Vagina (tissue), 2 donors: Measurements from ENCODE around the gene EPHA3. TPM values are rescaled to one million over a fixed set of nuclear protein-coding genes. Genes with fewer than 3 reads are reported as not detected.

ENCODE experiments used
- DNase-seq, 2 donors: peaks; one replicate each; pipeline ENCODE4 v3.0.0-alpha.2; 2017; ENCODE audit errors: extremely low spot score in 2 of 2
- H3K27ac ChIP-seq: fragments of 200-600 bp; sonication (generic); one replicate; pipeline ENCODE4 v1.5.1; 2019
- H3K27me3 ChIP-seq: fragments of 200-600 bp; sonication (generic); one replicate; pipeline ENCODE4 v1.5.1; 2019
- H3K36me3 ChIP-seq, 2 donors: fragments of 200-600 bp; sonication (generic); one replicate each; pipeline ENCODE4 v1.5.1; 2017 to 2019
- H3K4me1 ChIP-seq: fragments of 200-600 bp; sonication (generic); one replicate; pipeline ENCODE4 v1.5.1; 2019
- H3K4me3 ChIP-seq, 2 donors: fragments of 200-600 bp; sonication (generic); 1 replicate in 1 of 2; 2 replicates in 1 of 2; pipeline ENCODE4 v1.5.1; 2016 to 2019
- H3K9me3 ChIP-seq: fragments of 200-600 bp; sonication (generic); one replicate; pipeline ENCODE4 v1.5.1; 2019
- CTCF ChIP-seq, 3 experiments: fragments of 450-650 bp in 2 of 3; fragments of 200-600 bp in 1 of 3; sonication (generic) in 1 of 3; IDR thresholded peaks; one replicate each; pipeline ENCODE4 v1.5.1; 2017 to 2019; ENCODE audit warnings: antibody characterized with exemption in 3 of 3, mild to moderate bottlenecking in 2 of 3, moderate library complexity in 2 of 3
- POLR2A ChIP-seq, 2 donors: fragments of 450-650 bp; IDR thresholded peaks; one replicate each; pipeline ENCODE4 v1.6.1; 2017; ENCODE audit warnings: antibody characterized with exemption in 2 of 2, mild to moderate bottlenecking in 2 of 2, moderate library complexity in 2 of 2
- POLR2AphosphoS5 ChIP-seq, 2 donors: sonication (generic); formaldehyde crosslinking; IDR thresholded peaks; one replicate each; pipeline ENCODE4 v1.9.0; 2017; ENCODE audit warnings: antibody characterized with exemption in 2 of 2, mild to moderate bottlenecking in 2 of 2, low read depth in 1 of 2; ENCODE audit not compliant: insufficient read depth in 1 of 2
- intact Hi-C: fragments of 100-400 bp; cut with DNase I; formaldehyde crosslinking; loops from one replicate; pipeline ENCODE4 v1.15.1; 2023
- total RNA-seq: library from RNA; depleted of rRNA; stranded (reverse); fragments of >200 nt; gene quantifications from one replicate; pipeline ENCODE4 v1.2.3, GENCODE V29; 2016

Gene EPHA3
- total RNA-seq, 1 donor from 2014 or later: 24.1 TPM

DNA sequence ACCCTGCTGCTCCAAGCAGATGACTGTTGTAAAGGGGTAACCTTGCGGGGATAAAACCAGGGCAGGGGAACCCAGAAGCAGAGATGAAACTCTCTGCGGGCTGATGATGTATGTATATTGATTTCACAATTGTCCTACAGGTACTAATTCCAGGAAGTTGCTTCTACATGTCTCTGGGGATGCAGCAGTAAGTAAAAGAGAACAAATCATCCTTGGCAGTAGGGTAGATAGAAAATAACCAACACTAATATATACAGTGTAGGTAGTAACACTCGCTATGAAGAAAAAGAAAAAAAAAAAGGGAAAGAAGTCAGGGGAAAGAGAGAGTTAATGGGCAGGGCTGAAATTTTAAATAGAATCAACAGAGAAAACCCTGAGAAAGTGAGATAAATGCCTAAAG, 50.2 kb downstream of the EPHA3 start:
- Histone ChIP-seq H3K27ac (no peak overlapping the region), H3K36me3 (no peaks in the 10 kb centered on the region), H3K9me3 (no peaks in the 10 kb centered on the region), H3K4me1 (no peaks in the 10 kb centered on the region), H3K4me3 (no peak overlapping the region), H3K27me3 (no peaks in the 10 kb centered on the region)
- TF ChIP-seq POLR2A (IDR thresholded peaks at IDR 0.05) (no peak), CTCF (IDR thresholded peaks at IDR 0.05) (no peak), POLR2AphosphoS5 (IDR thresholded peaks at IDR 0.05; ENCODE audit: insufficient read depth in 1 of 2, low read depth in 1 of 2) (no peak)
- no peak for DNase-seq
- intact Hi-C loops: no loop called here

DNA sequence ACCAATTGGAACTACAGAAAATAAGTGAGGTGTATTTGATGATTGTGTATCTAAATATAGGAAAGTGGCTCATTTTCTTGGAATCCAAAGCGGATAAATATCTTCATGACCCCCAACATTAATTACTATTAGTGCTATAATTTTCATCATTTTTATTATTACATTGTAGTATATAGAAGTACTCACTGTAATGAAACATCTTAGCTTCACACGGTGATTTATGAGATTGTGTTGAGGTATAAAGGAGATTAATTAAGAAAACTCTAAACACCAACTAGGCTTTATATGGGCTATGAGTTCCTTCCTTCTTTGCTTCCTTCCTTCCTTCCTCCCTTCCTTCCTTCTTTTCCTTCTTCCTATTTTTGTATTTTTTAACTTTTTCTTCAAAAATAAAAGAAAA, 52.2 kb downstream of the EPHA3 start:
- intact Hi-C loops: no loop called here
- TF ChIP-seq POLR2A (IDR thresholded peaks at IDR 0.05) (no peak), POLR2AphosphoS5 (IDR thresholded peaks at IDR 0.05; ENCODE audit: insufficient read depth in 1 of 2, low read depth in 1 of 2) (no peak), CTCF (IDR thresholded peaks at IDR 0.05) (no peak)

DNA sequence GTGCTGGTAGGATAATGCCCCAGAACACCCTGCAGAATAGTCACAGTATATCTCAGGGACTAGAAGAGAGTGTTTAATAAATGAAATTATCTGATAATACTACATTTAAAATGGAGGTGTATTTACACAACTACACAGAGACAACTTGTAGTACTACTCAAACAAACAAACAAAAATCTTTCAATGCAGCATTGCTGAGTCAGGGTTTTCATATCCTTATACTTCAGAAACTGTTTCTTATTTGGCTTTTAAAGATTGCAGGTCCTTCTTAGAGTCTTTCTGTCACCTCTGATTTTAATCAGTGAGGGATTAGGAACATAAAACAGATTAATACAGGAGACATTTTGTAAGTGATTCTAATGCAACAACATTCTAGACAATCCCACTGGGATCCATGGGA, 57.4 kb downstream of the EPHA3 start:
- Histone ChIP-seq H3K4me3 (no peak overlapping the region), H3K36me3 (no peaks in the 10 kb centered on the region), H3K9me3 (no peaks in the 10 kb centered on the region), H3K27ac (no peak overlapping the region), H3K27me3 (no peaks in the 10 kb centered on the region), H3K4me1 (no peaks in the 10 kb centered on the region)
- intact Hi-C loops: no loop called here
- DNase-seq: no peak
- TF ChIP-seq POLR2A (IDR thresholded peaks at IDR 0.05): no peak
- TF ChIP-seq POLR2AphosphoS5 (IDR thresholded peaks at IDR 0.05; ENCODE audit: insufficient read depth in 1 of 2, low read depth in 1 of 2): no peak
- TF ChIP-seq CTCF (IDR thresholded peaks at IDR 0.05): no peak

More for the DNA sequence above, 52.2 kb downstream of the EPHA3 start:
- Histone ChIP-seq H3K27me3 (no peaks in the 10 kb centered on the region), H3K27ac (no peak overlapping the region), H3K4me1 (no peaks in the 10 kb centered on the region), H3K36me3 (no peaks in the 10 kb centered on the region), H3K9me3 (no peaks in the 10 kb centered on the region), H3K4me3 (no peak overlapping the region)
- no peak for DNase-seq

GRCh38 chr3:89165636-89166263, 58.3 kb downstream of the EPHA3 start:
- Histone ChIP-seq H3K4me3 (no peak overlapping the region), H3K27me3 (no peaks in the 10 kb centered on the region), H3K9me3 (no peaks in the 10 kb centered on the region), H3K27ac (no peak overlapping the region), H3K4me1 (no peaks in the 10 kb centered on the region), H3K36me3 (no peaks in the 10 kb centered on the region)
- TF ChIP-seq CTCF (IDR thresholded peaks at IDR 0.05): no peak
- TF ChIP-seq POLR2A (IDR thresholded peaks at IDR 0.05): no peak
- no peak for TF ChIP-seq POLR2AphosphoS5 (IDR thresholded peaks at IDR 0.05; ENCODE audit: insufficient read depth in 1 of 2, low read depth in 1 of 2)
- no peak for DNase-seq
- intact Hi-C loops: no loop called here

DNA sequence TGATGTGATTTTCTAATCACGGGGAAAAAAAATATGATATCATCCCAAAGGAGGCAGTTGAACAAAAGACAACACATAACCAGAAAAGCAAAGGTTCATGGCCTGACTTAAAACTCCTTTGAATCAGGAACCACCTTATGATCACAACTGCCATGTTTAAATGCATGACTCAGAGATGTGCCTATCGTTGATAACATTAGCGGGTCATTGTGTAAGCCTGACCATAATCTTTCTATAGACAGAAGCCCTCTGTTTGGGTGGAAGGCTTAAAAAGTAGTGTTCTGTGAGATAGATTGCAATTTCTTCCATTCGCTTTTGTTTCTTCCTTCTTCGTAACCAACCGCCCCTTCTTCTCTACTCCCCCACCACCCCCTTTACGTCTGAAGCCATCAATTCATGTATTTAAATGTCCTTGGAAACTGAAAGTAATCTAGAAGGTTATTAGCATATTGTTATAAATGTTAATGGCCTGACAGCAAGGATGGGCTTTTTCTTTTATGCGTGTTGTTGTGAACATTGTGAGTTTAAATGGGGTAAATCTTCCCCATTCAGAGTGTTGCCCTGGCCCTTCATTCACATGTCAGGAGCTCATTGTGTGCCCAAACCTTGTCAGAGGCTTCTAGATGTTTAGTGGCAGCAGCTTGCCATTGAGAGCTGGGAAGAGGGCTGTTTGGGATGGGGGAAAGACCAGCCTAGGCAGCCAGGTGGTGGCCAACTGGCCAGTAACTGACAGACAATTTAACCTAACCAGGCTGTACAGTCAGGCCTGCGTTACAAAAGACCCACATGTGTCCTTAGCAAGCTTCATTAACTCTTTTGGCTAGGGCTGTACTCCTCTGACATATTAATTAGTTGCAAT, 64.5 kb downstream of the EPHA3 start:
- Histone ChIP-seq H3K27ac (no peak overlapping the region), H3K9me3 (no peaks in the 10 kb centered on the region), H3K4me1 (no peaks in the 10 kb centered on the region), H3K4me3 (no peak overlapping the region), H3K36me3 (no peaks in the 10 kb centered on the region), H3K27me3 (no peaks in the 10 kb centered on the region)
- no peak for TF ChIP-seq CTCF (IDR thresholded peaks at IDR 0.05)
- TF ChIP-seq POLR2A (IDR thresholded peaks at IDR 0.05): no peak
- no peak for TF ChIP-seq POLR2AphosphoS5 (IDR thresholded peaks at IDR 0.05; ENCODE audit: insufficient read depth in 1 of 2, low read depth in 1 of 2)
- intact Hi-C loops: no loop called here
- no peak for DNase-seq
